Fibroblast of peridontal ligament (primary cell): ENCODE results near the gene ULK4.
"Not testable (repeated sequence)": the region's sequence is repeated elsewhere in the genome, so short reads cannot be mapped to it uniquely, and the experiment has no call there.

Experiments used
- DNase-seq: peaks from one replicate; pipeline ENCODE4 v3.0.0-alpha.2; 2010; ENCODE audit errors: extremely low read depth

The ULK4 gene

GRCh38 chr3:41690766-41691563, 270.9 kb downstream of the ULK4 start:
- DNase-seq = peak; percentile 35

GRCh38 chr3:41688595-41689380, 273.1 kb downstream of the ULK4 start:
- peak; percentile 86 for DNase-seq

- DNase-seq = peak; percentile 58
These were observed 276.8 kb downstream of the ULK4 start for GRCh38 chr3:41684797-41685735.

GRCh38 chr3:41683666-41684350, 278.1 kb downstream of the ULK4 start:
- peak; percentile 46 for DNase-seq

GRCh38 chr3:41682996-41683395, 278.9 kb downstream of the ULK4 start:
- peak; percentile 95 for DNase-seq

GRCh38 chr3:41682382-41682781, 279.5 kb downstream of the ULK4 start:
- DNase-seq = no peak

- peak; percentile 98 for DNase-seq
These were observed 280.4 kb downstream of the ULK4 start for GRCh38 chr3:41681479-41681878.

- DNase-seq = peak; percentile 74
These were observed 282.5 kb downstream of the ULK4 start for GRCh38 chr3:41679374-41679773.

- DNase-seq = not testable (repeated sequence)
These were observed 286.8 kb downstream of the ULK4 start for GRCh38 chr3:41675102-41675501.

GRCh38 chr3:41674449-41674848, 287.5 kb downstream of the ULK4 start:
- no peak for DNase-seq

GRCh38 chr3:41673650-41674049, 288.3 kb downstream of the ULK4 start:
- peak; percentile 73 for DNase-seq

GRCh38 chr3:41668379-41668778, 293.5 kb downstream of the ULK4 start:
- DNase-seq = no peak

- peak; percentile 19 for DNase-seq
These were observed 299.6 kb downstream of the ULK4 start for GRCh38 chr3:41662288-41662687.

GRCh38 chr3:41661796-41662195, 300.1 kb downstream of the ULK4 start:
- no peak for DNase-seq

GRCh38 chr3:41660510-41660909, 301.4 kb downstream of the ULK4 start:
- no peak for DNase-seq

- DNase-seq = no peak
These were observed 308.2 kb downstream of the ULK4 start for GRCh38 chr3:41653571-41654239.

- no peak for DNase-seq
These were observed 309.0 kb downstream of the ULK4 start for GRCh38 chr3:41652931-41653330.

GRCh38 chr3:41652506-41652905, 309.4 kb downstream of the ULK4 start:
- DNase-seq = no peak

GRCh38 chr3:41651718-41652117, 310.2 kb downstream of the ULK4 start:
- DNase-seq = no peak

- no peak for DNase-seq
These were observed 311.5 kb downstream of the ULK4 start for GRCh38 chr3:41650406-41650805.
